Stimulated activated CD4-positive, alpha-beta T cell treated with anti-CD3 and anti-CD28 coated beads, Interleukin-4, amount 100 ng/mL, for 24 hours (primary cell): ENCODE data around the gene NLK.
"Not testable (repeated sequence)": the region's sequence is repeated elsewhere in the genome, so short reads cannot be mapped to it uniquely, and the experiment has no call there.

Experiments used
- DNase-seq: peaks from one replicate; pipeline ENCODE4 v3.0.0-alpha.2; 2020

Gene NLK

GRCh38 chr17:28204751-28205150 is 162.3 kb downstream of the NLK start:
- DNase-seq: no peak

GRCh38 chr17:28206292-28206691 is 163.8 kb downstream of the NLK start:
- DNase-seq: no peak

DNA sequence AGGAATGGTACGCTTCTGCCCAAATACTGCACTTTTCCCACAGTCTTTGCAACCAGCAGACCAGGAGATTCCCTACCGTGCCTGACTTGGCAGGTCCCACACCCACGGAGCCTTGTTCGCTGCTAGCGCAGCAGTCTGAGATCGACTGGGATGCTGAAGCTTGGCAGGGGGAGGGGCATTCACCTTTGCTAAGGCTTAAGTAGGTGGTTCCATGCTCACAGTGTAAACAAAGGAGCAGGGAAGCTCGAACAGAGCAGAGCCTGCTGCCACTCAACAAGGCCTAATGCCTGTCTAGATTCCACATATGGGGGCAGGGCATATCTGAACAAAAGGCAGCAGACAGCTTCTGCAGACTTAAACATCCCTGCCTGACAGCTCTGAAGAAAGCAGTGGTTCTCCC is 169.3 kb downstream of the NLK start:
- no peak for DNase-seq

DNA sequence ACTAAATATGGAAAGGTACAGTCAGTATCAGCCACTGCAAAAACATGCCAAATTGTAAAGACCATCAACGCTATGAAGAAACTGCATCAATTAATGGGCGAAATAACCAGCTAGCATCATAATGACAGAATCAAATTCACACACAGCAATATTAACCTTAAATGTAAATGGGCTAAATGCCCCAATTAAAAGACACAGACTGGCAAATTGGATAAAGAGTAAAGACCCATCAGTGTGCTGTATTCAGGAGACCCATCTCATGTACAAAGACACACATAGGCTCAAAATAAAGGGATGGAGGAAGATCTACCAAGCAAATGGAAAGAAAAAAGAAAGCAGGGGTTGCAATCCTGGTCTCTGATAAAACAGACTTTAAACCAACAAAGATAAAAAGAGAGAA is 171.1 kb downstream of the NLK start:
- not testable (repeated sequence) for DNase-seq

DNA sequence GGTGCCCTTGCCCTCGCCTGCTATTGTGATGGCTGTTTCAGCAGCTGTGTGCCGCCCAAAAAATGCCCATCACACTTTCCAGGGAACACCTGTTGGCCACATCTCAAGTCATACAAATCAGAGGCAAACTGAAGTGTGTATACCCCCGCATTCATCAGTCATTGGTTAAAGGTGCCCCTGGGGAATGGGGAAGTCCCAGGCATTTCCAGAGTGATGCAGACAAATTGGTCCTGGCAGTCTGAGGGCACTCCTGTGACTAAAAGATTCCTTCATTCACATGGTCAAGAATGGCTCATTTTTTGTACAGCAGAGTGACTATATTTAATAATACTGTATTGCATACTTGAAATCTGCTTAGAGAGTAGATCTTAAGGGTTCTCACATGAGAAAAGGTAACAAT is 173.6 kb downstream of the NLK start:
- DNase-seq: no peak

DNA sequence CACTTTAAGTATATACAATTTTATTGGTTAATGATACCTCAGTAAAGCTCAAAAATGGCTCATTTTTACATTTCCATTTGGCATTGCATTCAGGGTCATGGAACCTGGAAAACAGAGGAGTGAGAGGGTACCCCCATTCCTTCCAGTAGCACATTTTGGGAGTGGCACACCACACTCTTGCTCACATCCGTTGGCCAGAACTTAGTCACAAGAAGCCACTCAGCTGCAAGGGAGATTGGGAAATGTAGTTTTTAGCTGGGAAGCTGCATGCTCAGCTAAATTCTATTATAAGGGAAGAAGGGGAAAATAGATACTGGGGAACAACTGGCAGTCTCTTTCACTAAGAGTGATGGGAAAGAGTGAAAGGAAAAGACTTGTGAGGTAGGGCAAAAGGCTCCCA is 174.1 kb downstream of the NLK start:
- no peak for DNase-seq

GRCh38 chr17:28219771-28220170 is 177.3 kb downstream of the NLK start:
- DNase-seq: no peak

DNA sequence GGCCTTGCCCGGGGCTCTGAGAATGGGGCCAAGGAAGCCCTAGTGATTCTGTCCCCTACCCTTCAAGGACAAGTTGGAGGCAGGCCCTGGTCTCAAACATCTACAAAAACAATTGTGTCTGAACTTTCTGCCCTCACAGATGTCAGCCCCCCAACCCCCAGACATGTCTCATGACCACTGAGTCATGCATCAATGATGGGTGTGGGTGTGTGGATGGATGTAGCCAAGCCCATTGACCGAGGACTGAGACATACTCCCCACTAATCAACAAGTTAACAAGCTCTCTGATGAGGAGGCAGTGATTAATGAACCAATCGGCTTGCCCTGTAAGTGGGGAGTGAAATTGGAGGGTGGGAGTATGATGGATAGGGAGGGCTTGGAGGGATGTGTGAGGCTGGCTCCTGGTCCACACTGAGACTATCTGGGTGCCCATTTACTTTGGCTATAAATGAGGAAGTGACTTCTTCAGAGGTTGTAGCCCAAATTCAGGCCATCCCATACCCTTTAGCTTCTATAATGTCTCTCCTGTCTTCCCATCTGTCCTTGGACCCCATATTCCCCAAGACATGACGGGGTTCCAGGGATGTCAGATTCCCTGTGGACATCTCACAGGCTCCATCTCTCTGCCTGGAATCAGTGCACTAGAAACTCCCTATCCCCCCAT is 179.4 kb downstream of the NLK start:
- no peak for DNase-seq

GRCh38 chr17:28225271-28225670 is 182.8 kb downstream of the NLK start:
- DNase-seq: no peak

- DNase-seq: no peak
These were observed 183.4 kb downstream of the NLK start for GRCh38 chr17:28225867-28226266.

DNA sequence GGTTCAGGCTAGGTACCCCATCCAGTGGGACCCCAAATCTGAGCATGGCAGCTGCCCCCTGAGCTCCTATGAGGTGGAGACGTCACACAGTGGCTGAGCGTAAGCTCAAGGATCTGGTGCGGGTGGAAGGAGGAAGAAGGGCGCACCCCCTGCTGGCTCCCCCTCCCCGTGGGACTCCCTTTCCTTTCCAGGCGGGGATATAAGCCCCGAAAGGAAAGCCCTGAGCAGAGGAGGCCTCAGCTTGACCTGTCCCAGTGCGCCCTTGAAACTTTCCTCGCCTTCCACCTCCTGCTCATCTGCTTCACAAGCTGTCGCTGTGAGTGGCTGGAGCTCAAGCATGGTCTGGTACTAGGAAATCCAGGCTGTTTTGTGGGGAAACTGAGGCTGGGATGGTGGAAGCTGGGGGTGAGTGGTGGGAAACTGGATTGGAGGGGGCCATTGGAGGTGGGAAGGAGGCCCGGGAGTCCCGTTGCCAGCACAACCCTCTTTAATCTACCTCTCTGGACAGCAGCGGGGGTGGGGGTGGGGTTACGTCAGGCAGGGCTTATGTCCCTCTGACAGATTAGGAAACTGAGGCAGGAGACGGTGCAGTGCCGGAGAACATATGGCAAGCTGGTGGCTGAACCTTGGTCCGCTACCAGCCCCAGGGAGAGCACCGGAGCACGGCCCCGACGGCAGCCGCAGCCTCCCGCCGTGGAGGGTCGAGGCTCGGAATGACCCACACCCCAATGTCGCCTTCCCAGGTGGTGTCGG is 184.3 kb downstream of the NLK start:
- no peak for DNase-seq

GRCh38 chr17:28227316-28228108 is 185.0 kb downstream of the NLK start:
- DNase-seq: no peak

DNA sequence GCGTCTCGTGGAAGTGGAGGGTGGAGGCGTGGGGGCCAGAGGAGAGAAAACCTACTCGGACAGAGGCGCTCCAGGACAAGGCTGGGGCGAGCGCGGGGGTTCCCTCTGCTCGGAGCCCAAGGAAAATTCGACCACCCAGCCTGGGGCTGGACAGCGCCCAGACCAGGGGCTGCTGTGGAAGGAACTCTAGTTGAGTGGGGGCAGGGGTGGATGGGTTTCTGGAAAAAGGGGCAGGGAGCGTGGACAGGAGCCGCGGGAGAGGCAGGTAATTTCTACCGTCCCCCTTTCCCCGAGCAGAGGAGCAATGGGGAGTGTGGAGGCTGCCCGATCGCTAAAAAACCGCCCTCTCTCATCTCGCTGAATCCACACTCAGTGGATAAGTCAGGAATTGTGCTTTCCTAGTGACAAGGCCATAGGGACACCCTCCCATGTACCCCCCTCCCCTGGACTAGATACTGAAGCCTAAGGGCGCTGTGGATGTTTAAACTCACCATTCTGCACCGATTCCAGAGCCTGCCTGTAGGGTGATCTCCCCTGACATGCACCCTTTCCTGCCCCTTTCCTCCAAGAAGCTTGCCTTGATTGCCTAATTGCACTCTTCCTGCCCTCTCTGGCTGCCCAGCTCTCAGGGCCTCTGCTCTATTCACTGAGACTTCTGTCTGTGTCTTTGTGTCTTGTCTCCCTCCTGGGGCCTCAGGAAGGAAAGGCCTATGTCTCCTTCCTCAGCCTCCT is 185.8 kb downstream of the NLK start:
- no peak for DNase-seq

DNA sequence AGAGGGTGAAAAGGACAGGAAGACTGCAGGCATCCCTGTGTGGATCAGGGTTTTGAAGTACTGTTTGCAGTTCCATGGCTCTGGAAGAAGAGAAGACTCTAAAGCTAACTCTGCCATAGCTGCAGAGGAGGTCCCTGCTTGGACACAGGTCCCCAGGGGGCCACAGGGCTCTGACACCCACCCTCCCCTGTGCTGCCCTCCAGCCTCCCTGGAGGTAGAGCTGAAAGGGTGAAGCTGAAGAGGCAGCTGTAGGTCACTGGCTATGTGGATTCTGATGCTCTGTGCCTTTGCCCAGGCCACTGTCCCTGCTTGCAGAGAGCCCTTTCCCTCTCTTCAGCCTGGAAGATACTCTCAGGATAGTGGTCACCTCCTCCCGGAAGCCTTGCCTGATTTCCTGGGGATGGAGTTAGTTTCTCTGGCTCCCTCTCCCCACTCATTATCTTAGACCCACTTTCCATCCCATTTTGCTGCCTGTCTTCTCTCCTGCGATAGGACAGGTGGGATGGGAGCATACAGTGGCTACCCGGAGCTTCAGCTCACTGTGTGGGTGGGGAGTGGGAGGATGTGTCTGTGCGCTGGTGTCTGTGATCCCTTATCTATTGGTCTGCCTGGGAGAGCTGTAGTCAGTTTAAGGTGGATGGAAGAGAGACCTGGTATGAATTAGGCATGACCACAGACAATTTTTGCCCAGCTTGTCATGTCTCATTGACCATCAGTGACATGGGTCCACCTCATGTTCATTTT is 186.7 kb downstream of the NLK start:
- no peak for DNase-seq

DNA sequence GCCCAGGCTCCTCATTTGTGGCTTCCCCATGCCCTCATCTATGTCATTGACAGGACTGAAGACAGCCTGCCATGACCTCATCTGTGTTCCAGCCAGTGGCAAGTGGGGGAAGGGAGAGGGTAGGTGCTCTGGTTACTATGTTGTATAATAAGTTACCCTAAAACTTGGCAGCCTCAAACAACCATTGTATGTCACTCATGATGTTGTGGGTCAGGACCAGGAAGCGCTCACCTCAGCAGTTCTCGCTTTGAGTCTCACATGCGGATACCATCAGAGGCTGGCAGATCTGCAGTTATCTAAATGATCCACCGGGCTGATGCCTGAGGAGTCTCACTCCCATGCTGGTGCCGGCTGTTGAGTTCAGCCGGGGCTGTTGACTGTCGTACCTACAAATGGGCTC is 187.5 kb downstream of the NLK start:
- no peak for DNase-seq

DNA sequence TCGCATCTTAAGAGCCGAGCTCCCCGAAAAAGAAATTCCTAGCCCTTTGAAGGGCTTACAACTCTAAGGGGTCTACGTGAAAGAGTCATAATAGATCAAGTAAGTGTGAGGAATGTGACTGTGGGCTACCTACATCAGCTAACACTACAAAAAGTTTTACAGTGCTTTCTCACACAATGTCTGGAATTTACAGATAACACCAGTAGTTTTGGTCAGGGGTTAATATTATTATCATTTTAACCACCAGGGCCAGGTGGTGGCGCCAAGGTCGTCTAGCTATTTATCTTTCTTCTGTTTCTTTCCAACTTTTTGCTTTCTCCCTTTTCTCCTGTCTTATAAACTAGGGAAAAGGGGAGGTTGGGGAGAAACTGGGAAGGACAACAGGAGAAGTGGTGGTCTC is 188.1 kb downstream of the NLK start:
- not testable (repeated sequence) for DNase-seq

DNA sequence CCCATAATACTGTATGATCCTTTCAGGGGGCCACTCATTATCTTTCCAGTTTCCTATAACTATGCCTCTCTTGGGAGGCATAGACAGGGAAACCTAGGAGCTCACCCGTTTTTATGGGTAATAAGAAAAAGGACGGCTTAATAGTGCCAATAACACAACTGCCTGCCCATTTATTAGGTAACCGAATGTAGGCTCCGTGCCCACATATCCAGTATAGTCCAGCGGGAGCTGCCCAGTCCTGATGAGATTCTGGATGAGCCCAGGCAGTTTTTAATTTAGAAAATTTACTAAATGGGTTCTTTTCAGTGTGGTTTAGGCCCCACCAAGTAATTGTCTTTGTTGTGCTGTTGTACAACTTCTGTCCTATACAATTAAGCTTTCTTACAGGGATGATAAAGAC is 189.1 kb downstream of the NLK start:
- DNase-seq: not testable (repeated sequence)

- DNase-seq: not testable (repeated sequence)
These were observed 190.7 kb downstream of the NLK start for GRCh38 chr17:28232966-28233870.

- not testable (repeated sequence) for DNase-seq
These were observed 191.7 kb downstream of the NLK start for GRCh38 chr17:28233872-28234856.
